ENCODE measurements around the gene EFS. TPM values are rescaled to one million over a fixed set of nuclear protein-coding genes. Genes with fewer than 3 reads are reported as not detected.

The EFS gene
- total RNA-seq, 1 experiment from 2014 or later = 0.80 TPM

DNA sequence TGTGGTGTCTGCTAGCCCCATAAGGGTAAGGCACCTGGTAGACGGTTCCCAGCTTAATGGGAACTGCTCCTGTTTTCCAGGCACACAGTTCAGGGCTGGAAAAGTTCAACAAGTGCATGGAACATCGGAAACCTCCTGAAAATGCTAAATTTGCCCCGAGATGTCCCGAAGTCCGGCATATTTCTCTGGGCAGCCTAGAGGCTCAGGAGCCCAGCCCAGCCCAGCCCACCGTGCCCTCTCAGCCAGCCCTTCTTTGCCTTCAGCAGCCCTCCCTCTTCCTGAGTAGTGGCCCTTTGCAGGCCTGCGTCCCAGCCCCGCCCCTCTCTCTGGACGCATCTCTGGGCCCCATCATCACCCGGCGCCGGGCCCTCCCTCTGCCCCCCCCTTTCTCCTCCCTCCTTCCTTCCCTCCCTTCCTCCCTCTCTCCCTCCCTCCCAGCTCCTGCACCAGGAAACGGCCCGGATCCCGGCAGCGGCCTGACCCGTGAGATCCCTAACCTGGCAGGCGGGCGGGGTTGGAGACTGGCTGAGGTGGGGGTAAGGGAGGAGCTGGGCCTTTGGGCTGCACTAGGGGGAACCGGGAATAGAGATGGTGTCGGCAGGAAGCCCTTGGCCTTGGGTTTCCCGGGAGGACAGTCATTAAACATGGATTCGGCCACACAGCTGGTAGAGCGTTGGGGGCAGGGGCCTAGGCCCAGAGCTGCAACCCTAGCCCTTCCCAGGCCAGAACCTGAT lies 58.4 kb downstream of the EFS start, which contains the start of gene BCL2L2:
Gene BCL2L2 (plus strand): TSS at position 422 of the 734 bp plus-strand sequence. CDS start 935 bp downstream, outside the sequence.
- peak; percentile 97 for DNase-seq (ENCODE audit: low read depth)

Other genes with a start within 250 kb of the EFS start
- not detected in 2 replicates for gene CEBPE, start 245.9 kb downstream of the EFS start, total RNA-seq (2014; rRNA removed; shearing (Covaris generic))
- gene SLC7A8, start 181.5 kb downstream of the EFS start, total RNA-seq (2014; rRNA removed; shearing (Covaris generic)) = 0.91 TPM in 1 of 2 replicates, not detected in the other
- gene RNF212B, start 127.2 kb downstream of the EFS start, total RNA-seq (2014; rRNA removed; shearing (Covaris generic)) = not detected in 2 replicates
- gene HOMEZ, start 79.0 kb downstream of the EFS start, total RNA-seq (2014; rRNA removed; shearing (Covaris generic)) = 5.8 and 6.9 TPM in 2 replicates
- gene PPP1R3E, start 62.3 kb downstream of the EFS start, total RNA-seq (2014; rRNA removed; shearing (Covaris generic)) = 1.5 and 2.6 TPM in 2 replicates
- gene BCL2L2, start 58.3 kb downstream of the EFS start, total RNA-seq (2014; rRNA removed; shearing (Covaris generic)) = 7.4 and 16.8 TPM in 2 replicates
- gene PABPN1, start 43.7 kb downstream of the EFS start, total RNA-seq (2014; rRNA removed; shearing (Covaris generic)) = 92.2 and 127 TPM in 2 replicates
- 13.8 and 13.9 TPM in 2 replicates for gene SLC22A17, start 12.3 kb downstream of the EFS start, total RNA-seq (2014; rRNA removed; shearing (Covaris generic))
- not detected in 2 replicates for gene IL25, start 7.6 kb upstream of the EFS start, total RNA-seq (2014; rRNA removed; shearing (Covaris generic))
- gene CMTM5, start 11.9 kb upstream of the EFS start, total RNA-seq (2014; rRNA removed; shearing (Covaris generic)) = not detected in 2 replicates
- gene MYH6, start 43.1 kb upstream of the EFS start, total RNA-seq (2014; rRNA removed; shearing (Covaris generic)) = not detected in 2 replicates
- not detected in 2 replicates for gene MYH7, start 70.5 kb upstream of the EFS start, total RNA-seq (2014; rRNA removed; shearing (Covaris generic))
- 176 and 177 TPM in 2 replicates for gene NGDN, start 104.5 kb upstream of the EFS start, total RNA-seq (2014; rRNA removed; shearing (Covaris generic))
- 0.23 and 0.42 TPM in 2 replicates for gene ZFHX2, start 186.6 kb upstream of the EFS start, total RNA-seq (2014; rRNA removed; shearing (Covaris generic))
- 8.5 and 9.0 TPM in 2 replicates for gene THTPA, start 191.1 kb upstream of the EFS start, total RNA-seq (2014; rRNA removed; shearing (Covaris generic))
- gene AP1G2, start 202.6 kb upstream of the EFS start, total RNA-seq (2014; rRNA removed; shearing (Covaris generic)) = 10.2 and 47.7 TPM in 2 replicates
- gene JPH4, start 213.6 kb upstream of the EFS start, total RNA-seq (2014; rRNA removed; shearing (Covaris generic)) = 0.29 TPM in 1 of 2 replicates, not detected in the other